AG04449 (cell line): ENCODE results near the gene PTMA.
A peak's percentile ranks its signal among the peaks of the same experiment; 100 is the strongest.
"Not testable (repeated sequence)": the region's sequence is repeated elsewhere in the genome, so short reads cannot be mapped to it uniquely, and the experiment has no call there.

Experiments
- CTCF ChIA-PET: fragments of 350-600 bp; formaldehyde crosslinking; extraction: SDS; loops from one replicate; lab custom pipeline; 2021; ENCODE audit warnings: antibody characterized with exemption; lab: Yijun Ruan, JAX
- POLR2A ChIA-PET: fragments of 400-600, 350-600 bp; formaldehyde crosslinking; extraction: SDS; loops from one replicate; lab custom pipeline; 2020; ENCODE audit warnings: antibody characterized with exemption, inconsistent platforms; lab: Yijun Ruan, JAX
- DNase-seq: peaks from one replicate; pipeline ENCODE4 v3.0.0-alpha.2; 2010; ENCODE audit warnings: low read depth, low spot score
- H3K4me3 ChIP-seq: 2 replicates; pipeline ENCODE4 v1.5.1; 2011; ENCODE audit warnings: low read depth, mild to moderate bottlenecking, control low read depth, low read length
- TF ChIP-seq, protein P1 (sequence below): IDR thresholded peaks from one replicate; pipeline ENCODE4 v1.5.1; 2011; ENCODE audit warnings: mild to moderate bottlenecking, moderate library complexity, low read length, control low read depth, inconsistent platforms; ENCODE audit not compliant: insufficient read depth; ENCODE audit errors: missing control alignments

PTMA gene, protein sequence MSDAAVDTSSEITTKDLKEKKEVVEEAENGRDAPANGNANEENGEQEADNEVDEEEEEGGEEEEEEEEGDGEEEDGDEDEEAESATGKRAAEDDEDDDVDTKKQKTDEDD

DNA sequence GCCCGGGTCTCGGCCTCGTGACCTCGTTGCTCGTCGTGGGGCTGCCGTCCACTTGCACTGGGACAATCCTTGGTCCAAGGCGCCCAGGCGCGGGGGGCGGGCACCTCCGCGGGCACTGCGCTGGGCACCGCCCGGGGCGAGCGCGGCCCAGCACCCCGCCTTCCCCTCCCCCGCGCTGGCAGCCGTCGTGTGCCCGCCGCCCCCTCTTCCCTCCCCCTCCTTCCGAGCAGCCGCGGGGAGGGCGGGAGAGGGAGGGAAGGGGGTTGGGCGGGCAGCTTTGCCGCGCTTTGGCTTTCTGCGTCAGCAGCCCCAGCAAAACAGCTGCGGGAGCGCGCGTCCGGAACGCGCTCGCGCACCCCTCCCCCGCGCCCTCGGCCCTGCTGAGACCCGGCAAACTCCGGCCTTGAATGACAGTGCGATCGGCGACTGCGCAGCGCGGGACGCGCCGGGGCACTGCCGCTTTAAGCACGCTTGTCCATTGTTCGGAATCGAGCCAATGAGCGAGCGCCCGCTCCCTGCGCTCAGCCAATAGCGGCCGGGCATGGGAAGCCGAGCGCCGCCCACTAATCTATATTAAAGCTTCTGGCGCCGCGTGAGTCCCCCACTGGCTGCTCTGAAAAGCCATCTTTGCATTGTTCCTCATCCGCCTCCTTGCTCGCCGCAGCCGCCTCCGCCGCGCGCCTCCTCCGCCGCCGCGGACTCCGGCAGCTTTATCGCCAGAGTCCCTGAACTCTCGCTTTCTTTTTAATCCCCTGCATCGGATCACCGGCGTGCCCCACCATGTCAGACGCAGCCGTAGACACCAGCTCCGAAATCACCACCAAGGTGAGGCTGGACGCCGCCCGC, at the start of gene PTMA:
TSS of gene PTMA (plus strand) at position 599 of the 846 bp plus-strand sequence. CDS start at position 781, 182 bp downstream.
- TF ChIP-seq, protein P1, sequence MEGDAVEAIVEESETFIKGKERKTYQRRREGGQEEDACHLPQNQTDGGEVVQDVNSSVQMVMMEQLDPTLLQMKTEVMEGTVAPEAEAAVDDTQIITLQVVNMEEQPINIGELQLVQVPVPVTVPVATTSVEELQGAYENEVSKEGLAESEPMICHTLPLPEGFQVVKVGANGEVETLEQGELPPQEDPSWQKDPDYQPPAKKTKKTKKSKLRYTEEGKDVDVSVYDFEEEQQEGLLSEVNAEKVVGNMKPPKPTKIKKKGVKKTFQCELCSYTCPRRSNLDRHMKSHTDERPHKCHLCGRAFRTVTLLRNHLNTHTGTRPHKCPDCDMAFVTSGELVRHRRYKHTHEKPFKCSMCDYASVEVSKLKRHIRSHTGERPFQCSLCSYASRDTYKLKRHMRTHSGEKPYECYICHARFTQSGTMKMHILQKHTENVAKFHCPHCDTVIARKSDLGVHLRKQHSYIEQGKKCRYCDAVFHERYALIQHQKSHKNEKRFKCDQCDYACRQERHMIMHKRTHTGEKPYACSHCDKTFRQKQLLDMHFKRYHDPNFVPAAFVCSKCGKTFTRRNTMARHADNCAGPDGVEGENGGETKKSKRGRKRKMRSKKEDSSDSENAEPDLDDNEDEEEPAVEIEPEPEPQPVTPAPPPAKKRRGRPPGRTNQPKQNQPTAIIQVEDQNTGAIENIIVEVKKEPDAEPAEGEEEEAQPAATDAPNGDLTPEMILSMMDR: no peak
- peak within 1 kb of the TSS; percentile 77 for H3K4me3 ChIP-seq
- peak; percentile 96 for DNase-seq
- ChIA-PET CTCF (interaction anchor here (1.0 to 29.6 kb wide), 5 partner anchors 11 to 94 kb away, joined by 3 to 423 read pairs (median 6); no protein-coding TSS in a partner anchor), POLR2A (interaction anchor here (0.6 to 3.0 kb wide), 18 partner anchors 9 to 1051 kb away, joined by 3 to 28 read pairs (median 6); partner anchors contain the start of genes NCL and PDE6D)

DNA sequence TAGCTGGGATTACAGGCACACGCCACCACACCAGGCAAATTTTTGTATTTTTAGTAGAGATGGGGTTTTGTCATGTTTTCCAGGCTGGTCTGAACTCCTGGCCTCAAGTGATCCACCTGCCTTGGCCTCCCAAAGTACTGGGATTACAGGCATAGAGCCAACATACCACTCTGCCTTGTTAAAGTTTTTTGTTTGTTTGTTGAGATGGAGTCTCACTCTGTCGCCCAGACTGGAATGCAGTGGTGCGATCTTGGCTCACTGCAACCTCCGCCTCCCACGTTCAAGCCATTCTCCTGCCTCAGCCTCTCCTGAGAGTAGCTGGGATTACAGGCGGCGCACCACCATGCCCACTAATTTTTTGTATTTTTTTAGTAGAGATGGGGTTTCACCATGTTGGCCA, 48.3 kb upstream of the PTMA start:
- H3K4me3 ChIP-seq, POLR2A ChIA-PET, DNase-seq: not testable (repeated sequence)
- CTCF ChIA-PET: interaction anchor here (0.7 to 3.6 kb wide), 8 partner anchors 8 to 177 kb away, joined by 3 to 20 read pairs (median 5); no protein-coding TSS in a partner anchor

- ChIA-PET POLR2A (interaction anchor here (2.5 kb wide), 1 partner anchor 18 kb away, joined by 4 read pairs; no protein-coding TSS in a partner anchor), CTCF (interaction anchor here (0.7 to 3.6 kb wide), 8 partner anchors 8 to 178 kb away, joined by 3 to 20 read pairs (median 6); no protein-coding TSS in a partner anchor)
- DNase-seq: no peak
- no peak overlapping the region for H3K4me3 ChIP-seq
- TF ChIP-seq, protein P1: no peak
Observed at GRCh38 chr2:231660860-231661259, 47.5 kb upstream of the PTMA start.

- H3K4me3 ChIP-seq: peak overlapping the region; percentile 41
- CTCF ChIA-PET: interaction anchor here (1.2 to 7.9 kb wide), 5 partner anchors 12 to 53 kb away, joined by 6 to 109 read pairs (median 14); no protein-coding TSS in a partner anchor
- TF ChIP-seq, protein P1: no peak
- POLR2A ChIA-PET: interaction anchor here (2.5 kb wide), 1 partner anchor 19 kb away, joined by 4 read pairs; no protein-coding TSS in a partner anchor
- no peak for DNase-seq
Observed at GRCh38 chr2:231661422-231662027, 46.8 kb upstream of the PTMA start.

GRCh38 chr2:231662028-231662810, 46.1 kb upstream of the PTMA start:
- CTCF ChIA-PET: interaction anchor here (1.2 to 7.9 kb wide), 4 partner anchors 13 to 45 kb away, joined by 5 to 109 read pairs (median 10); no protein-coding TSS in a partner anchor
- TF ChIP-seq, protein P1: no peak
- H3K4me3 ChIP-seq: peak overlapping the region; percentile 43
- POLR2A ChIA-PET: interaction anchor here (2.5 kb wide), 1 partner anchor 19 kb away, joined by 4 read pairs; no protein-coding TSS in a partner anchor
- peak; percentile 61 for DNase-seq
